GM12874 (cell line): ENCODE data around the gene PIM3.

Experiments used
- TF ChIP-seq, protein P1 (sequence below): IDR thresholded peaks from 2 replicates; pipeline ENCODE4 v1.5.1; 2011; ENCODE audit warnings: low read depth, mild to moderate bottlenecking, control low read depth, low read length, moderate library complexity; ENCODE audit not compliant: insufficient read depth

Gene PIM3

GRCh38 chr22:50009251-50009650 is 48.7 kb downstream of the PIM3 start:
- TF ChIP-seq, protein P1, sequence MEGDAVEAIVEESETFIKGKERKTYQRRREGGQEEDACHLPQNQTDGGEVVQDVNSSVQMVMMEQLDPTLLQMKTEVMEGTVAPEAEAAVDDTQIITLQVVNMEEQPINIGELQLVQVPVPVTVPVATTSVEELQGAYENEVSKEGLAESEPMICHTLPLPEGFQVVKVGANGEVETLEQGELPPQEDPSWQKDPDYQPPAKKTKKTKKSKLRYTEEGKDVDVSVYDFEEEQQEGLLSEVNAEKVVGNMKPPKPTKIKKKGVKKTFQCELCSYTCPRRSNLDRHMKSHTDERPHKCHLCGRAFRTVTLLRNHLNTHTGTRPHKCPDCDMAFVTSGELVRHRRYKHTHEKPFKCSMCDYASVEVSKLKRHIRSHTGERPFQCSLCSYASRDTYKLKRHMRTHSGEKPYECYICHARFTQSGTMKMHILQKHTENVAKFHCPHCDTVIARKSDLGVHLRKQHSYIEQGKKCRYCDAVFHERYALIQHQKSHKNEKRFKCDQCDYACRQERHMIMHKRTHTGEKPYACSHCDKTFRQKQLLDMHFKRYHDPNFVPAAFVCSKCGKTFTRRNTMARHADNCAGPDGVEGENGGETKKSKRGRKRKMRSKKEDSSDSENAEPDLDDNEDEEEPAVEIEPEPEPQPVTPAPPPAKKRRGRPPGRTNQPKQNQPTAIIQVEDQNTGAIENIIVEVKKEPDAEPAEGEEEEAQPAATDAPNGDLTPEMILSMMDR = no peak

GRCh38 chr22:50009765-50010675 is 49.4 kb downstream of the PIM3 start:
- TF ChIP-seq, protein P1 = no peak

DNA sequence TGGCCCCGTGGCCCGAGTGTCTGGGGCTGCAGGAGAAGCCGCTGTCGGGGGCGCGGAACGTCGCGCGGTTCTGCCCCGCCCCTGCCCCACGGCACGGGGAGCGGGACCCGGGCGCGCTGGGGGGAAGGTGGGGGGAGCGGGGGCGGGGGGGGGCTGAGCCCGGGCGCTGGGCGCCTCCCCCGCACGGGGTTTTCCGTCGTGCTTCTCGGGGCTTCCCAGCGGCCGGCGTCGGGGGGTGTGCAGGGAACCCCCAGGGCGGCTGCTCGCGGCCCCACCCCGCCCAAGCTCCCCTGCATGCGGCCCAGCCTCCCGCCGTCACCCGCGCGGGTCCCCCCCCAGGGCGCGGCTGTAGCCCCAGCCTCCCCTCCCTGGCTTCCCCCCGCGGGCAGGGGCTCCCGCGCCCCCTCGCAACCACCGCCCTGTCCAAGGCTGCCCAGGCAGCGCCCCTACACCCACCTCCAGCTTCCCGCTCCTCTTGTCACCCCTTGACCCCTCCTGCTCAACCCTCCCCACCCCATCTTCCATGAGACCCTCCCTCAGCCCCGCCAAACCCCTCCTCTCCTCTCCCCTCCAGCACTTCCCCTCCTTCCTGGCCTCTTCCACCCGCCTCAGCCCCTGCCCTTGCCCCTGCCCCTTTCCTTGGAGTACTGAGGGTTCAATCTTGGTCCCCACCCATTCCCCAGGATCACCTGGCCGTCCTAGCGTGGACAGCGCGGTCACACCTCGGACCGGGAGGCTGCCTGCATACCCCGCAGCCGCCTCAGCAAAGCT is 50.3 kb downstream of the PIM3 start:
- TF ChIP-seq, protein P1 = no peak

- TF ChIP-seq, protein P1 = no peak
Measured at GRCh38 chr22:50011447-50012210, 51.1 kb downstream of the PIM3 start.

- TF ChIP-seq, protein P1 = no peak
Measured at GRCh38 chr22:50012211-50013181, 51.9 kb downstream of the PIM3 start, which contains the start of gene IL17REL. TSS of gene IL17REL (minus strand) at chr22:50012765. CDS start at chr22:50012646, 119 bp downstream.
